Kidney (tissue), 14 donors: ENCODE data around the gene HTATSF1. TPM values are rescaled to one million over a fixed set of nuclear protein-coding genes. Genes with fewer than 3 reads are reported as not detected.

Source experiments
- DNase-seq, 5 donors: peaks; one replicate each; pipeline ENCODE4 v3.0.0-alpha.2; 2013 to 2020
- FAIRE-seq: peaks from 2 replicates; lab custom pipeline; 2012; peaks lifted over from hg19 to GRCh38; lab: Jason Lieb, UNC
- H3K27ac ChIP-seq, 2 donors: one replicate each; pipeline ENCODE4 v1.7.0; 2013; ENCODE audit warnings: low read depth in 2 of 2, low read length in 2 of 2, inconsistent platforms in 1 of 2
- H3K27me3 ChIP-seq: one replicate; pipeline ENCODE4 v1.7.1; 2013; ENCODE audit warnings: low read length, inconsistent platforms; ENCODE audit not compliant: control insufficient read depth, insufficient read depth
- H3K36me3 ChIP-seq, 3 donors: one replicate each; pipeline versions ENCODE4 v1.7.0 to v1.7.1; 2013; ENCODE audit warnings: low read length in 3 of 3, control low read depth in 1 of 3, inconsistent platforms in 1 of 3; ENCODE audit not compliant: insufficient read depth in 3 of 3, control insufficient read depth in 2 of 3
- H3K4me1 ChIP-seq, 3 donors: one replicate each; pipeline versions ENCODE4 v1.7.0 to v1.7.1; 2013; ENCODE audit warnings: low read length in 3 of 3, inconsistent platforms in 1 of 3, low read depth in 1 of 3; ENCODE audit not compliant: control insufficient read depth in 2 of 3, insufficient read depth in 2 of 3
- H3K4me3 ChIP-seq, 3 donors: one replicate each; pipeline versions ENCODE4 v1.7.0 to v1.8.1; 2013; ENCODE audit warnings: low read length in 3 of 3, control low read depth in 1 of 3, inconsistent platforms in 1 of 3
- H3K9ac ChIP-seq, 3 donors: one replicate each; pipeline versions ENCODE4 v1.7.0 to v1.7.1; 2013; ENCODE audit warnings: low read length in 3 of 3, control low read depth in 1 of 3, inconsistent platforms in 1 of 3
- H3K9me3 ChIP-seq, 3 donors: one replicate each; pipeline versions ENCODE4 v1.7.0 to v1.7.1; 2013; ENCODE audit warnings: low read length in 3 of 3, control low read depth in 1 of 3, inconsistent platforms in 1 of 3; ENCODE audit not compliant: control insufficient read depth in 2 of 3, insufficient read depth in 1 of 3
- CTCF ChIP-seq: IDR thresholded peaks from 3 replicates; pipeline ENCODE4 v1.5.1; 2012; ENCODE audit warnings: mild to moderate bottlenecking, moderate library complexity, borderline replicate concordance; ENCODE audit not compliant: insufficient read depth; ENCODE audit errors: extremely low read depth
- intact Hi-C: fragments of 100-400 bp; cut with DNase I; formaldehyde crosslinking; loops from one replicate; pipeline ENCODE4 v1.11.1; 2022
- polyA plus RNA-seq: library from polyadenylated mRNA; stranded (reverse); fragments of 350-450 nt; fragmentation: Illumina TruSeq; extraction: RNeasy Lipid Tissue Mini Kit (QIAGEN cat#74804); gene quantifications from one replicate; pipeline ENCODE4 v1.2.3, GENCODE V29; 2014; ENCODE audit warnings: low read depth, low replicate concordance; ENCODE audit not compliant: insufficient read depth
- total RNA-seq: library from RNA; stranded (reverse); fragmentation: NEBNext Ultra II Directional; extraction: Animal tissue kit (Norgen Biotek cat#: 25700); gene quantifications from one replicate; pipeline ENCODE4 v1.2.1, GENCODE V29; 2021
- donor health status: control.
- donor health status: control.
- donor health status: control.
- donor health status: control.
- donor health status: control.
- donor health status: DM: yes; HTN: yes; CAD: no.
- donor health status: Normal renal cell carcinoma (clear cell type).

Gene HTATSF1
- total and polyA plus RNA-seq, 2 donors from 2014 or later = 36.8 to 44.0 TPM

GRCh38 chrX:136525738-136526606, 28.6 kb downstream of the HTATSF1 start:
- Histone ChIP-seq H3K4me1 (no peaks in the 10 kb centered on the region), H3K36me3 (no peaks in the 10 kb centered on the region), H3K9ac (no peak overlapping the region), H3K9me3 (no peaks in the 10 kb centered on the region), H3K27me3 (no peaks in the 10 kb centered on the region), H3K27ac (no peak overlapping the region), H3K4me3 (no peak overlapping the region)
- no peak for TF ChIP-seq CTCF
- FAIRE-seq (peak; percentile 82), DNase-seq (peak in 2 of 5 donors; percentile 68 to 70)
- intact Hi-C loops = no loop called here

GRCh38 chrX:136528645-136529315, 31.4 kb downstream of the HTATSF1 start:
- H3K27ac ChIP-seq = no peak overlapping the region
- no peak overlapping the region for H3K4me3 ChIP-seq
- H3K9me3 ChIP-seq = no peaks in the 10 kb centered on the region
- peak in 1 of 5 donors; percentile 12 for DNase-seq
- H3K36me3 ChIP-seq = no peaks in the 10 kb centered on the region
- H3K9ac ChIP-seq = no peak overlapping the region
- FAIRE-seq = no peak
- no peaks in the 10 kb centered on the region for H3K4me1 ChIP-seq
- H3K27me3 ChIP-seq = no peaks in the 10 kb centered on the region
- no peak for TF ChIP-seq CTCF
- intact Hi-C loops = no loop called here

- Histone ChIP-seq H3K4me1 (no peaks in the 10 kb centered on the region), H3K27ac (no peak overlapping the region), H3K27me3 (no peaks in the 10 kb centered on the region), H3K4me3 (no peak overlapping the region), H3K9ac (no peak overlapping the region), H3K9me3 (no peaks in the 10 kb centered on the region), H3K36me3 (no peaks in the 10 kb centered on the region)
- no peak for TF ChIP-seq CTCF
- intact Hi-C loops = no loop called here
- FAIRE-seq (no peak), DNase-seq (no peak)
These were observed 32.4 kb downstream of the HTATSF1 start for GRCh38 chrX:136529795-136530194.
